Peyer's patch (tissue), 4 donors: ENCODE data around the gene CPB2.

ENCODE experiments used
- POLR2A ChIP-seq, 2 donors: fragments of 450-650 bp; IDR thresholded peaks; one replicate each; pipeline ENCODE4 v1.5.1; 2017; ENCODE audit warnings: antibody characterized with exemption in 2 of 2, mild to moderate bottlenecking in 2 of 2, moderate library complexity in 2 of 2
- TF ChIP-seq, protein P1 (sequence below), 6 experiments: fragments of 450-650 bp in 4 of 6; fragments of 200-600 bp in 2 of 6; sonication (generic) in 1 of 6; IDR thresholded peaks; one replicate each; pipeline ENCODE4 v1.5.1; 2017 to 2019; ENCODE audit warnings: antibody characterized with exemption in 6 of 6, mild to moderate bottlenecking in 3 of 6, moderate library complexity in 1 of 6

- TF ChIP-seq, protein P1, sequence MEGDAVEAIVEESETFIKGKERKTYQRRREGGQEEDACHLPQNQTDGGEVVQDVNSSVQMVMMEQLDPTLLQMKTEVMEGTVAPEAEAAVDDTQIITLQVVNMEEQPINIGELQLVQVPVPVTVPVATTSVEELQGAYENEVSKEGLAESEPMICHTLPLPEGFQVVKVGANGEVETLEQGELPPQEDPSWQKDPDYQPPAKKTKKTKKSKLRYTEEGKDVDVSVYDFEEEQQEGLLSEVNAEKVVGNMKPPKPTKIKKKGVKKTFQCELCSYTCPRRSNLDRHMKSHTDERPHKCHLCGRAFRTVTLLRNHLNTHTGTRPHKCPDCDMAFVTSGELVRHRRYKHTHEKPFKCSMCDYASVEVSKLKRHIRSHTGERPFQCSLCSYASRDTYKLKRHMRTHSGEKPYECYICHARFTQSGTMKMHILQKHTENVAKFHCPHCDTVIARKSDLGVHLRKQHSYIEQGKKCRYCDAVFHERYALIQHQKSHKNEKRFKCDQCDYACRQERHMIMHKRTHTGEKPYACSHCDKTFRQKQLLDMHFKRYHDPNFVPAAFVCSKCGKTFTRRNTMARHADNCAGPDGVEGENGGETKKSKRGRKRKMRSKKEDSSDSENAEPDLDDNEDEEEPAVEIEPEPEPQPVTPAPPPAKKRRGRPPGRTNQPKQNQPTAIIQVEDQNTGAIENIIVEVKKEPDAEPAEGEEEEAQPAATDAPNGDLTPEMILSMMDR (IDR thresholded peaks at IDR 0.05), result no peak
- TF ChIP-seq POLR2A (IDR thresholded peaks at IDR 0.05), result no peak
Measured at GRCh38 chr13:46063292-46063691, 41.5 kb downstream of the CPB2 start.
